Large intestine (tissue), 3 donors: ENCODE measurements around the gene KIAA0513. TPM values are rescaled to one million over a fixed set of nuclear protein-coding genes. Genes with fewer than 3 reads are reported as not detected.

Source experiments
- DNase-seq, 2 donors: peaks; one replicate each; pipeline versions ENCODE4 v3.0.0 to v3.0.0-alpha.2; 2013
- H3K27ac ChIP-seq: one replicate; pipeline ENCODE4 v1.5.1; 2013; ENCODE audit warnings: low read length
- H3K27me3 ChIP-seq: 2 replicates; pipeline ENCODE4 v1.6.1; 2013; ENCODE audit warnings: low read length; ENCODE audit not compliant: control insufficient read depth, insufficient read depth
- H3K36me3 ChIP-seq: 2 replicates; pipeline ENCODE4 v1.6.1; 2013; ENCODE audit warnings: low read length; ENCODE audit not compliant: control insufficient read depth, insufficient read depth
- H3K4me1 ChIP-seq: one replicate; pipeline ENCODE4 v1.6.1; 2013; ENCODE audit warnings: low read length; ENCODE audit not compliant: control insufficient read depth, insufficient read depth
- H3K4me3 ChIP-seq: one replicate; pipeline ENCODE4 v1.5.1; 2013; ENCODE audit warnings: low read length
- H3K9me3 ChIP-seq: one replicate; pipeline ENCODE4 v1.6.1; 2013; ENCODE audit warnings: mild to moderate bottlenecking, low read depth, low read length, moderate library complexity; ENCODE audit not compliant: control insufficient read depth
- WGBS: methylation state at CpG from one replicate; pipeline ENCODE4 v1.1.5; 2013; ENCODE audit warnings: low lambda C conversion rate; ENCODE audit not compliant: insufficient coverage; 5-methylcytosine and 5-hydroxymethylcytosine counted together
- polyA plus RNA-seq: library from polyadenylated mRNA; unstranded; fragments of 120-200 nt; gene quantifications from one replicate; pipeline ENCODE4 v1.2.1, GENCODE V29; 2013

The KIAA0513 gene
- polyA plus RNA-seq, 1 donor = 4.7 TPM

GRCh38 chr16:85014311-85014710 lies 13.3 kb upstream of the KIAA0513 start:
- Histone ChIP-seq H3K27ac (peak overlapping the region; percentile 60), H3K9me3 (no peaks in the 10 kb centered on the region), H3K36me3 (no peaks in the 10 kb centered on the region), H3K4me3 (no peak overlapping the region), H3K4me1 (peaks cover 32% of the 10 kb centered on the region), H3K27me3 (no peaks in the 10 kb centered on the region)
- WGBS = 20% methylated on average over 1 of the region's 2 CpGs
- DNase-seq = peak; percentile 58 to 83

- Histone ChIP-seq H3K27me3 (no peaks in the 10 kb centered on the region), H3K27ac (no peak overlapping the region), H3K4me3 (no peak overlapping the region), H3K9me3 (no peaks in the 10 kb centered on the region), H3K36me3 (no peaks in the 10 kb centered on the region), H3K4me1 (peaks cover 24% of the 10 kb centered on the region)
- peak in 1 of 2 donors; percentile 32 for DNase-seq
- no CpG with 5 or more reads among the region's 5 CpGs for WGBS
Observed at GRCh38 chr16:85015481-85016187, 12.0 kb upstream of the KIAA0513 start.

- Histone ChIP-seq H3K4me3 (no peak overlapping the region), H3K9me3 (no peaks in the 10 kb centered on the region), H3K27ac (no peak overlapping the region), H3K27me3 (no peaks in the 10 kb centered on the region), H3K36me3 (no peaks in the 10 kb centered on the region), H3K4me1 (peaks cover 20% of the 10 kb centered on the region)
- no CpG with 5 or more reads among the region's 4 CpGs for WGBS
- no peak for DNase-seq
Observed at GRCh38 chr16:85017151-85017550, 10.4 kb upstream of the KIAA0513 start.

GRCh38 chr16:85017633-85018032 lies 10.0 kb upstream of the KIAA0513 start:
- Histone ChIP-seq H3K4me3 (no peak overlapping the region), H3K9me3 (no peaks in the 10 kb centered on the region), H3K36me3 (no peaks in the 10 kb centered on the region), H3K27me3 (no peaks in the 10 kb centered on the region), H3K27ac (no peak overlapping the region), H3K4me1 (peaks cover 17% of the 10 kb centered on the region)
- DNase-seq = peak in 1 of 2 donors; percentile 71
- WGBS = 0% methylated on average over 1 of the region's 8 CpGs

GRCh38 chr16:85018529-85019236 lies 8.9 kb upstream of the KIAA0513 start:
- H3K27me3 ChIP-seq = no peaks in the 10 kb centered on the region
- H3K36me3 ChIP-seq = no peaks in the 10 kb centered on the region
- 87% methylated on average over 7 of the region's 19 CpGs for WGBS
- H3K4me3 ChIP-seq = no peak overlapping the region
- DNase-seq = no peak
- H3K27ac ChIP-seq = no peak overlapping the region
- no peaks in the 10 kb centered on the region for H3K9me3 ChIP-seq
- H3K4me1 ChIP-seq = peaks cover 15% of the 10 kb centered on the region

- Histone ChIP-seq H3K27me3 (no peaks in the 10 kb centered on the region), H3K4me3 (no peak overlapping the region), H3K9me3 (no peaks in the 10 kb centered on the region), H3K4me1 (peaks cover 7% of the 10 kb centered on the region), H3K36me3 (no peaks in the 10 kb centered on the region), H3K27ac (no peak overlapping the region)
- 100% methylated on average over 1 of the region's 9 CpGs for WGBS
- no peak for DNase-seq
Observed at GRCh38 chr16:85019659-85020245, 7.8 kb upstream of the KIAA0513 start.

GRCh38 chr16:85025781-85026653 lies 1.6 kb upstream of the KIAA0513 start:
- Histone ChIP-seq H3K36me3 (no peaks in the 10 kb centered on the region), H3K4me3 (no peak overlapping the region), H3K9me3 (no peaks in the 10 kb centered on the region), H3K27ac (no peak overlapping the region), H3K27me3 (peaks cover 13% of the 10 kb centered on the region), H3K4me1 (peaks cover 18% of the 10 kb centered on the region)
- peak in 1 of 2 donors; percentile 39 for DNase-seq
- WGBS = 0% methylated on average over 1 of the region's 8 CpGs

- Histone ChIP-seq H3K4me1 (peaks cover 18% of the 10 kb centered on the region), H3K36me3 (no peaks in the 10 kb centered on the region), H3K27ac (peak overlapping the region; percentile 76), H3K9me3 (no peaks in the 10 kb centered on the region), H3K27me3 (peaks cover 13% of the 10 kb centered on the region), H3K4me3 (peak overlapping the region; percentile 96)
- DNase-seq = no peak
- WGBS = 30% methylated on average over 3 of the region's 4 CpGs
Observed at GRCh38 chr16:85026703-85027102, 892 bp upstream of the KIAA0513 start.

GRCh38 chr16:85027958-85028684 lies 526 bp downstream of the KIAA0513 start:
- WGBS = no CpG with 5 or more reads among the region's 41 CpGs
- H3K9me3 ChIP-seq = no peaks in the 10 kb centered on the region
- peak overlapping the region; percentile 60 for H3K4me3 ChIP-seq
- DNase-seq = no peak
- H3K27me3 ChIP-seq = peaks cover 13% of the 10 kb centered on the region
- no peaks in the 10 kb centered on the region for H3K36me3 ChIP-seq
- no peak overlapping the region for H3K27ac ChIP-seq
- peaks cover 18% of the 10 kb centered on the region for H3K4me1 ChIP-seq
